Activated T-cell treated with anti-CD3 and anti-CD28 coated beads for 1 hour (primary cell): Measurements from ENCODE around the gene PPP1R17.

ENCODE experiments used
- DNase-seq: peaks from one replicate; pipeline ENCODE4 v3.0.0-alpha.2; 2020; ENCODE audit warnings: low read depth

The PPP1R17 gene

GRCh38 chr7:31687024-31687748 is at the start of gene PPP1R17:
PPP1R17 (plus strand) TSS chr7:31687215; CDS start chr7:31692442, 5,227 bp downstream.
- DNase-seq, result no peak

GRCh38 chr7:31640381-31640780 is 46.6 kb upstream of the PPP1R17 start:
- DNase-seq, result no peak

GRCh38 chr7:31642681-31643115 is 44.3 kb upstream of the PPP1R17 start:
- DNase-seq, result no peak

- DNase-seq, result no peak
These were observed 40.1 kb upstream of the PPP1R17 start for GRCh38 chr7:31646942-31647341.

GRCh38 chr7:31647511-31647910 is 39.5 kb upstream of the PPP1R17 start:
- DNase-seq, result no peak

GRCh38 chr7:31648288-31648687 is 38.7 kb upstream of the PPP1R17 start:
- DNase-seq, result no peak

GRCh38 chr7:31648880-31649279 is 38.1 kb upstream of the PPP1R17 start:
- DNase-seq, result no peak

GRCh38 chr7:31651234-31652062 is 35.6 kb upstream of the PPP1R17 start:
- no peak for DNase-seq

- no peak for DNase-seq
These were observed 35.0 kb upstream of the PPP1R17 start for GRCh38 chr7:31652063-31652326.

GRCh38 chr7:31663072-31663471 is 23.9 kb upstream of the PPP1R17 start:
- no peak for DNase-seq

GRCh38 chr7:31664890-31665289 is 22.1 kb upstream of the PPP1R17 start:
- DNase-seq, result no peak

- no peak for DNase-seq
These were observed 21.5 kb upstream of the PPP1R17 start for GRCh38 chr7:31665546-31665945.

GRCh38 chr7:31669461-31669860 is 17.6 kb upstream of the PPP1R17 start:
- no peak for DNase-seq

- DNase-seq, result no peak
These were observed 7.3 kb upstream of the PPP1R17 start for GRCh38 chr7:31679574-31680305.

GRCh38 chr7:31683445-31684225 is 3.4 kb upstream of the PPP1R17 start:
- no peak for DNase-seq

- DNase-seq, result no peak
These were observed 1.4 kb downstream of the PPP1R17 start for GRCh38 chr7:31688372-31688771.

- no peak for DNase-seq
These were observed 2.0 kb downstream of the PPP1R17 start for GRCh38 chr7:31688996-31689395.

GRCh38 chr7:31690935-31691334 is 3.9 kb downstream of the PPP1R17 start:
- DNase-seq, result no peak

GRCh38 chr7:31692451-31692850 is 5.4 kb downstream of the PPP1R17 start:
- no peak for DNase-seq

- DNase-seq, result no peak
These were observed 5.9 kb downstream of the PPP1R17 start for GRCh38 chr7:31692871-31693270.

- DNase-seq, result no peak
These were observed 9.0 kb downstream of the PPP1R17 start for GRCh38 chr7:31695859-31696614.
